Keratinocyte (primary cell): ENCODE measurements around the gene ECE2.

Source experiments
- CTCF ChIP-seq, 3 experiments: IDR thresholded peaks in 1 of 3; conservative IDR thresholded peaks in 1 of 3; optimal IDR thresholded peaks in 1 of 3; 2 replicates in 2 of 3; 3 replicates in 1 of 3; pipeline versions ENCODE3 to v1.5.1; 2011; ENCODE audit warnings: low read length in 3 of 3, mild to moderate bottlenecking in 3 of 3, moderate library complexity in 2 of 3, control low read depth in 1 of 3, inconsistent platforms in 1 of 3; ENCODE audit not compliant: insufficient read depth in 2 of 3; ENCODE audit errors: extremely low read depth in 1 of 3
- EZH2 ChIP-seq: IDR thresholded peaks from one replicate; pipeline ENCODE4 v1.6.1; 2012; ENCODE audit warnings: inconsistent platforms, mild to moderate bottlenecking, low read length, moderate library complexity

DNA sequence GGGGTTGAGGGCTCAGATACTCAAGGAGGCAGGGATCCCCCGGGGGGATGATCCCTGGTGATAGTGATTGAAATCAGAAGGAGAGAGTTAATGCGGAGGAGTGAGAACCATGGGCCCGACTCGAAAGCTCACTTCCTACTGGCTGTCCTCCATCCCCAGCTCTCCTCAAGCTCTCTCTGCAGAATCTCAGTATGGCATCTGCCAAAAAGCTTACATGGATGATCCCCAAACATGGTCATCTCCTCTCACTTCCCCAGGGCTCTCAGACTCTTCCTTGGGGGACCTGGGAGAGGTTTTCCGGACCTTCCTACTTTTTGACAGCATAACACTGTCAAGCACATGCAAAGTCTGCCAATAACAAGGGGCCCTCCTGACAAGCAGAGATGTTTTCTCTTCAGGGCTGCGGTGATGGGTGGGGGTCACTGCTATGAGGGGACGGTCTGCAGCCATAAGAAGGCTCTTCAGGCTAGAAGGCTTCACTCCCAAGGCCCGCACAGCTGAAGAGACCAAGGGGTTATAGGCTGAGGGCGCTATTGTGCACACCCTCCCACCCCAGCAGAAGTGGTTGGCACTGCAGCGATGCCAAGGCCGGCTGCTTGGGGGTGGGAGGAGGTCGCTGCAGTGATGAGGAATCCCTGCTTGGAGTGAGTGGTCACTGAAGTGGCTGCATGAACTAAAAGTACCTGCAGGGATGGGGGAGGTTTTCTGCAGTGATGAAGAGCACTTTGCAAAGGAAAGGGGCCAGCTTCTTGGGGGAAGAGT, 47.3 kb upstream of the ECE2 start:
- TF ChIP-seq CTCF (optimal IDR thresholded peaks at IDR 0.05 in 1 of 3, IDR thresholded peaks at IDR 0.05 in 1 of 3, conservative IDR thresholded peaks at IDR 0.05 in 1 of 3; ENCODE audit: extremely low read depth in 1 of 3, insufficient read depth in 2 of 3, low read length in 3 of 3) (peak in 1 of 3 experiments; percentile 5), EZH2 (peak; percentile 59)
